ENCODE data around the gene TENT4B.

The TENT4B gene

GRCh38 chr16:50263060-50263909 lies 110.2 kb downstream of the TENT4B start:
- no peak overlapping the region for H3K4me3 ChIP-seq (ENCODE audit: low read length)
- H3K36me3 ChIP-seq (ENCODE audit: insufficient read depth, low read length) = no peaks in the 10 kb centered on the region
- peaks cover 90% of the 10 kb centered on the region for H3K4me1 ChIP-seq (ENCODE audit: control insufficient read depth, insufficient read depth, low read length)
- no peaks in the 10 kb centered on the region for H3K9me3 ChIP-seq (replicated peaks; ENCODE audit: low read length)
- H3K4me2 ChIP-seq (ENCODE audit: low read length) = no peak overlapping the region
- peak overlapping the region; percentile 8 for H3K9ac ChIP-seq (ENCODE audit: low read depth, low read length)
- no peaks in the 10 kb centered on the region for H3K27me3 ChIP-seq (ENCODE audit: control insufficient read depth, insufficient read depth, low read length)

DNA sequence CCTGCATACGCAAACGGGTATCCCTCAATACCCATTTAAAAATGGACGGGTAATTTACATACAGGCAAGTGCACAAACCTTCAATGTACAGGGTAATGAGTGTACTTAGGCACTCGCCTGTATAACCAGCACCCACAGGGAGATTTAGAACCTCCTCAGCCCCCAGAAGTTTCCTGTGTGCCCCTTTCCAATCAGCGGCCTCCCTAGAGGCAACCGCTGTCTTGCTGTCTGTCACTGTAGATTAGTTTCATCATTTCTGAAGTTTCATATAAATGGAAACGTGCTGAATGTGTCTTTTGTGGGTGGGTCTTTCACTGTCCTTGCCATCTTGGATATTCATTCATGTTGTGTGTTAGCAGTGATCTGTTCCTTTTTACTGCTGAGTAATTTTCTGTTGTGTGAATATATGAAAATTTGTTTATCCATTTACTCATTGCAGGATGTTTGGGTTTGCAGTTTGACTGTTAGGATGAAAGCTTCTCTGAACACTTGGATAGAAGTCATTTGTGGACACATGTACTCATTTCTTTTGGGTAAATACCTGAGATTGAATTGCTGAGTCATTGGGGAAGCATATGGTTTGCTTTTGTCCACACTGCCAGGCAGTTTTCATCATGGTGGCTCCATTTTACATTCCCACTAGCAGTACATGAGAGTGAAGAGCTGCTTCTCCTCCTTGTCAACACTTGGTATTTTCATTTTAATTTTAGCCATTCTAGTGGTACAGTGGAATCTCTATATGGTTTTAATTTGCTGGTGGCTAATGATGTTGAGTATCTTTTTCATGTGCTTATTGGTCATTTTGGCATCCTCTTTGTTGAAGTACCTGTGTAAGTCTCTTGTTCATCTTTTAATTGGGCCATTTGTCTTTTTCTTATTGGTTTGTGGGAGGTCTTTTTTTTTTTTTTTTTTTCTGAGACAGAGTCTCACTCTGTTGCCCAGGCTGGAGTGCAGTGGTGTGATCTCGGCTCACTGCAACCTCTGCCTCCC lies 111.1 kb downstream of the TENT4B start:
- Histone ChIP-seq H3K36me3 (ENCODE audit: insufficient read depth, low read length) (no peaks in the 10 kb centered on the region), H3K4me3 (ENCODE audit: low read length) (no peak overlapping the region), H3K9ac (ENCODE audit: low read depth, low read length) (no peak overlapping the region), H3K4me2 (ENCODE audit: low read length) (no peak overlapping the region), H3K27me3 (ENCODE audit: control insufficient read depth, insufficient read depth, low read length) (no peaks in the 10 kb centered on the region), H3K4me1 (ENCODE audit: control insufficient read depth, insufficient read depth, low read length) (peaks cover 84% of the 10 kb centered on the region), H3K9me3 (replicated peaks; ENCODE audit: low read length) (no peaks in the 10 kb centered on the region)

DNA sequence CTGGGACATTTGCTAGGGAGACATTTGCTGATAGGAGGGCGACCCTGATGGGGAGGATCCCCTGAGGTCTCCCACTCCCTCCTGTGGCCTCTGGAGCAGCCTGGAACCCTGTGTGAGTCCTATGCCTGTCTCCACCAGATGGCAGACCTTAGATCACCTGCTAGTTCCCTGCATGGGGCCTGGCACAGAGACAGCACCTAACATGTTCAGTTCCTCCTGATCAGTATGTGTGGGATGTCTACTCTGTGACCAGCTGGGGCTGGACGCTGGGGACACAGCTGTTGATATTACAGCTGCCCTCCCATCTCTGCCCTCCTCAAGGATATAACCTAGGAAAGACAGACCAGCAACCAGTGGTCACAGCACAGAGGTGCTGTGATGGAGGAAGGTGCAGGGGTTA lies 112.2 kb downstream of the TENT4B start:
- Histone ChIP-seq H3K9me3 (replicated peaks; ENCODE audit: low read length) (no peaks in the 10 kb centered on the region), H3K4me1 (ENCODE audit: control insufficient read depth, insufficient read depth, low read length) (peaks cover 74% of the 10 kb centered on the region), H3K36me3 (ENCODE audit: insufficient read depth, low read length) (peaks cover 2% of the 10 kb centered on the region), H3K4me2 (ENCODE audit: low read length) (no peak overlapping the region), H3K27me3 (ENCODE audit: control insufficient read depth, insufficient read depth, low read length) (no peaks in the 10 kb centered on the region), H3K4me3 (ENCODE audit: low read length) (no peak overlapping the region), H3K9ac (ENCODE audit: low read depth, low read length) (peak overlapping the region; percentile 88)

- H3K36me3 ChIP-seq (ENCODE audit: insufficient read depth, low read length) = peaks cover 8% of the 10 kb centered on the region
- H3K27me3 ChIP-seq (ENCODE audit: control insufficient read depth, insufficient read depth, low read length) = no peaks in the 10 kb centered on the region
- peak overlapping the region; percentile 73 for H3K4me3 ChIP-seq (ENCODE audit: low read length)
- H3K9ac ChIP-seq (ENCODE audit: low read depth, low read length) = peak overlapping the region; percentile 88
- peaks cover 74% of the 10 kb centered on the region for H3K4me1 ChIP-seq (ENCODE audit: control insufficient read depth, insufficient read depth, low read length)
- no peaks in the 10 kb centered on the region for H3K9me3 ChIP-seq (replicated peaks; ENCODE audit: low read length)
- H3K4me2 ChIP-seq (ENCODE audit: low read length) = peak overlapping the region; percentile 92
Observed at GRCh38 chr16:50265716-50266336, 112.7 kb downstream of the TENT4B start.

DNA sequence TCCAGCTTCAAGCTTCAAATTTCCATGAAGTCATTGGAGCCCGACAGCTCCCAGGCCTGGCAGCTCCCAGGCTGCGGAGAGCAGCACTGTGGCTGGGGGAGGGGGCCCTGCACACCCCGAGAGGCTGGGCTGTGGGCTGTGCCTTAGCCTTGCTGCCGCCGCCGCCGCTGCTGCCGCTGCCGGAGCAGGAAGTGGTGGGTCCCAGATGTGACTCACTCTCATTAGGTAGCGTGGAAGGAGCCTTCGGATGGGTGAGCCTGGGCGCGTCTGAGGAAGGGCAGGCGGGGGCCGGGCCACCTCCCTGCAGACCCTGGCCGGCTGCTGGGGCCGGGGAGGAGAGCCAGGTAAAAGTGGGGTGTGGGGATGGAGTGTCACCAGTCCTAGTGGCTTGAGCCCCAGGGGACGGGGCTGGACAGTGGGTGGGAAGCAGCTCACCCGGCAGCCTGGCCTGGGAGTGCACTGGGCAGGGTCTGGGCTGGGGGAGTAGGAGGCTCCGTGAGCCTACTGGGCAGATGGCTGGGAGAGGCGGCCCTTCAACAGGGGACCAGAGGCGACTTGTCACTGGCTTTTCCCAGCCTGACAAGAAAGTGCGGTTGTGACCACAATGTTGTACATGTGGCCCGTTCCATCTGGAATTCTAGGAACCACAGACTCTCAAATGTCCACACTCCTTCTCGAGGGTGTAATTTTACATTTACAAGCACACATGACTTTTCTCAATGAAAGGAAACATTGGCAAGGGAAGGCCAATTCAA lies 113.4 kb downstream of the TENT4B start, which contains the start of gene ADCY7:
TSS of gene ADCY7 (plus strand) at position 215 of the 755 bp plus-strand sequence. CDS start 21,629 bp downstream, outside the sequence.
- peaks cover 14% of the 10 kb centered on the region for H3K36me3 ChIP-seq (ENCODE audit: insufficient read depth, low read length)
- H3K4me1 ChIP-seq (ENCODE audit: control insufficient read depth, insufficient read depth, low read length) = peaks cover 73% of the 10 kb centered on the region
- peak within 1 kb of the TSS; percentile 73 for H3K4me3 ChIP-seq (ENCODE audit: low read length)
- peak within 1 kb of the TSS; percentile 88 for H3K9ac ChIP-seq (ENCODE audit: low read depth, low read length)
- H3K27me3 ChIP-seq (ENCODE audit: control insufficient read depth, insufficient read depth, low read length) = no peaks in the 10 kb centered on the region
- peak within 1 kb of the TSS; percentile 92 for H3K4me2 ChIP-seq (ENCODE audit: low read length)
- no peaks in the 10 kb centered on the region for H3K9me3 ChIP-seq (replicated peaks; ENCODE audit: low read length)

- Histone ChIP-seq H3K9me3 (replicated peaks; ENCODE audit: low read length) (no peaks in the 10 kb centered on the region), H3K4me1 (ENCODE audit: control insufficient read depth, insufficient read depth, low read length) (peaks cover 68% of the 10 kb centered on the region), H3K4me3 (ENCODE audit: low read length) (peak overlapping the region; percentile 73), H3K4me2 (ENCODE audit: low read length) (peak overlapping the region; percentile 92), H3K36me3 (ENCODE audit: insufficient read depth, low read length) (peaks cover 21% of the 10 kb centered on the region), H3K9ac (ENCODE audit: low read depth, low read length) (peak overlapping the region; percentile 88), H3K27me3 (ENCODE audit: control insufficient read depth, insufficient read depth, low read length) (no peaks in the 10 kb centered on the region)
Observed at GRCh38 chr16:50267151-50267631, 114.1 kb downstream of the TENT4B start.

GRCh38 chr16:50267651-50268050 lies 114.5 kb downstream of the TENT4B start:
- H3K9me3 ChIP-seq (replicated peaks; ENCODE audit: low read length) = no peaks in the 10 kb centered on the region
- H3K4me2 ChIP-seq (ENCODE audit: low read length) = peak overlapping the region; percentile 92
- peak overlapping the region; percentile 88 for H3K9ac ChIP-seq (ENCODE audit: low read depth, low read length)
- H3K4me1 ChIP-seq (ENCODE audit: control insufficient read depth, insufficient read depth, low read length) = peaks cover 71% of the 10 kb centered on the region
- no peaks in the 10 kb centered on the region for H3K27me3 ChIP-seq (ENCODE audit: control insufficient read depth, insufficient read depth, low read length)
- H3K4me3 ChIP-seq (ENCODE audit: low read length) = peak overlapping the region; percentile 73
- peaks cover 23% of the 10 kb centered on the region for H3K36me3 ChIP-seq (ENCODE audit: insufficient read depth, low read length)

- no peak overlapping the region for H3K9ac ChIP-seq (ENCODE audit: low read depth, low read length)
- H3K27me3 ChIP-seq (ENCODE audit: control insufficient read depth, insufficient read depth, low read length) = no peaks in the 10 kb centered on the region
- H3K4me3 ChIP-seq (ENCODE audit: low read length) = no peak overlapping the region
- peaks cover 64% of the 10 kb centered on the region for H3K4me1 ChIP-seq (ENCODE audit: control insufficient read depth, insufficient read depth, low read length)
- no peaks in the 10 kb centered on the region for H3K9me3 ChIP-seq (replicated peaks; ENCODE audit: low read length)
- H3K4me2 ChIP-seq (ENCODE audit: low read length) = peak overlapping the region; percentile 92
- peaks cover 23% of the 10 kb centered on the region for H3K36me3 ChIP-seq (ENCODE audit: insufficient read depth, low read length)
Observed at GRCh38 chr16:50268352-50268751, 115.2 kb downstream of the TENT4B start.

GRCh38 chr16:50269061-50269705 lies 116.1 kb downstream of the TENT4B start:
- H3K9ac ChIP-seq (ENCODE audit: low read depth, low read length) = no peak overlapping the region
- H3K36me3 ChIP-seq (ENCODE audit: insufficient read depth, low read length) = peaks cover 23% of the 10 kb centered on the region
- no peaks in the 10 kb centered on the region for H3K9me3 ChIP-seq (replicated peaks; ENCODE audit: low read length)
- no peak overlapping the region for H3K4me3 ChIP-seq (ENCODE audit: low read length)
- H3K4me2 ChIP-seq (ENCODE audit: low read length) = no peak overlapping the region
- H3K27me3 ChIP-seq (ENCODE audit: control insufficient read depth, insufficient read depth, low read length) = no peaks in the 10 kb centered on the region
- H3K4me1 ChIP-seq (ENCODE audit: control insufficient read depth, insufficient read depth, low read length) = peaks cover 56% of the 10 kb centered on the region
